ENCODE results near the gene DPRX.

Gene DPRX

DNA sequence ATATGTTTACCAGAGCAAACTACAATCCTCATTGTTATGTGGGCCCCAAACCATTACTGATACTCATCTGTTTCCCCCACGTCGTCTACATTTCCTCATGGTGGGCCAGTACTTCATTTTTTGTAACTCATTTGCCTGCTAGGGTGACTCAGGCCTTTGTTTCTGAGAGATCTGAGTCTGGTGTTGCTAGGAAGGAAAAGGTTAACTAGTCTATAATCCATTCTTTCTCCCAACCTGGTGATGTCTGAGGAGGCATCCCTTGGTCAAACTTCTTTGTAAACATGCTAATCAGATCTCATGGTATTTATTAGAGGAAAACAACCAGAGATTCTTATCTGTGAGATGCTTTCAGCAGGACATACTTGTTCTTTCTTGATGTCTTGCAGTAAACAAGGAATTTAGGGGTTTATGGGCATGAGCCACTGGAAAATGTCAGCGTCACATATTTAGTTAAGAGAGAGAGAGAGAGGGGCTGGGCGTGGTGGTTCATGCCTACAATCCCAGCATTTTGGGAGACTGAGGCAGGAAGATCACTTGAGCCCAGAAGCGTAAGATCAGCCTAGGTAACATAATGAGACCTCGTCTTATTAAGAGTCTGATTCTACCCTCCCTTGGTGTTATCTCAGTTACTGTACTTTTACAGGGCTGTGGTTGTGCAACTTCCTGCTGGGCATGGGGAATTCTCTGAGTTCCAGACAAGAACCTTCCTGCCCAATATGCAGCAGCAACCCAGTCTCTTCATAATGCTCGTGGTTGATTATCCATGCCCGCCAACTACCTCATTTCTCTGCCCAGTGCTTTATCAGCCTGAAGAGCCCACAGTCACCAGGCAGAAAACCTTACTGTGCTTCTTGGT is 9.7 kb upstream of the DPRX start:
- no peak for TF ChIP-seq CTCF (conservative IDR thresholded peaks at IDR 0.05; ENCODE audit: control insufficient read depth, insufficient read depth, low read depth, low read length)
- H3K4me3 ChIP-seq (ENCODE audit: control insufficient read depth, low read depth, low read length) = no peak overlapping the region

GRCh38 chr19:53624771-53625545 is 6.8 kb upstream of the DPRX start:
- DNase-seq (ENCODE audit: low read depth) = no peak
- TF ChIP-seq CTCF (conservative IDR thresholded peaks at IDR 0.05; ENCODE audit: control insufficient read depth, insufficient read depth, low read depth, low read length) = no peak
- no peak overlapping the region for H3K4me3 ChIP-seq (ENCODE audit: control insufficient read depth, low read depth, low read length)

More for the DNA sequence above, 9.7 kb upstream of the DPRX start:
- no peak for DNase-seq (ENCODE audit: low read depth)

- DNase-seq (ENCODE audit: low read depth) = no peak
- no peak overlapping the region for H3K4me3 ChIP-seq (ENCODE audit: control insufficient read depth, low read depth, low read length)
- no peak for TF ChIP-seq CTCF (conservative IDR thresholded peaks at IDR 0.05; ENCODE audit: control insufficient read depth, insufficient read depth, low read depth, low read length)
Observed at GRCh38 chr19:53626486-53626885, 5.3 kb upstream of the DPRX start.

DNA sequence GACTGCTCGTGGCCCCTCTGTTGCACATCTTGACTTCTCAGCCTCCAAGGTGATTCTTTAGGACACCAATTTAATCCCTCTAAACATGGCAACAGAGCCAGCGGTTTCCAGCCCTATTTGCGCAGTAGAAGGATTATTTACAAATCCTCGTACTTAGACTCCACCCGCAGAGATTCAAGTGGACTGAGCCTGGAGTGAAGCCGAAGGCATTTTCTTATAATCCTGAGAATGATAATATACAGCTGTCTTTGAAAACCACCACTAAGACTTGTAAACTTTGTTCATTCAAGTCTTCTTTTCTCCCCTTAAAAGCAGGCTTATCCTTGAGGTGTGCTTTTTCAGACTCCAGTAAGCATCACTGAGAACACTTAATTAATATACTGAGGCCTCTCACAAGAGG is 4.8 kb upstream of the DPRX start:
- no peak overlapping the region for H3K4me3 ChIP-seq (ENCODE audit: control insufficient read depth, low read depth, low read length)
- TF ChIP-seq CTCF (conservative IDR thresholded peaks at IDR 0.05; ENCODE audit: control insufficient read depth, insufficient read depth, low read depth, low read length) = no peak
- no peak for DNase-seq (ENCODE audit: low read depth)

- no peak for TF ChIP-seq CTCF (conservative IDR thresholded peaks at IDR 0.05; ENCODE audit: control insufficient read depth, insufficient read depth, low read depth, low read length)
- DNase-seq (ENCODE audit: low read depth) = no peak
- no peak overlapping the region for H3K4me3 ChIP-seq (ENCODE audit: control insufficient read depth, low read depth, low read length)
Observed at GRCh38 chr19:53634768-53635167, 3.0 kb downstream of the DPRX start.

- no peak overlapping the region for H3K4me3 ChIP-seq (ENCODE audit: control insufficient read depth, low read depth, low read length)
- no peak for DNase-seq (ENCODE audit: low read depth)
- no peak for TF ChIP-seq CTCF (conservative IDR thresholded peaks at IDR 0.05; ENCODE audit: control insufficient read depth, insufficient read depth, low read depth, low read length)
Observed at GRCh38 chr19:53639471-53639870, 7.7 kb downstream of the DPRX start.
